Superior temporal gyrus (tissue), 1 donor: ENCODE measurements around the gene ADD3.
"Not testable (repeated sequence)": the region's sequence is repeated elsewhere in the genome, so short reads cannot be mapped to it uniquely, and the experiment has no call there.

Experiments used
- DNase-seq: peaks from one replicate; pipeline ENCODE4 v3.0.0-alpha.2; 2016; ENCODE audit errors: extremely low spot score

Gene ADD3

DNA sequence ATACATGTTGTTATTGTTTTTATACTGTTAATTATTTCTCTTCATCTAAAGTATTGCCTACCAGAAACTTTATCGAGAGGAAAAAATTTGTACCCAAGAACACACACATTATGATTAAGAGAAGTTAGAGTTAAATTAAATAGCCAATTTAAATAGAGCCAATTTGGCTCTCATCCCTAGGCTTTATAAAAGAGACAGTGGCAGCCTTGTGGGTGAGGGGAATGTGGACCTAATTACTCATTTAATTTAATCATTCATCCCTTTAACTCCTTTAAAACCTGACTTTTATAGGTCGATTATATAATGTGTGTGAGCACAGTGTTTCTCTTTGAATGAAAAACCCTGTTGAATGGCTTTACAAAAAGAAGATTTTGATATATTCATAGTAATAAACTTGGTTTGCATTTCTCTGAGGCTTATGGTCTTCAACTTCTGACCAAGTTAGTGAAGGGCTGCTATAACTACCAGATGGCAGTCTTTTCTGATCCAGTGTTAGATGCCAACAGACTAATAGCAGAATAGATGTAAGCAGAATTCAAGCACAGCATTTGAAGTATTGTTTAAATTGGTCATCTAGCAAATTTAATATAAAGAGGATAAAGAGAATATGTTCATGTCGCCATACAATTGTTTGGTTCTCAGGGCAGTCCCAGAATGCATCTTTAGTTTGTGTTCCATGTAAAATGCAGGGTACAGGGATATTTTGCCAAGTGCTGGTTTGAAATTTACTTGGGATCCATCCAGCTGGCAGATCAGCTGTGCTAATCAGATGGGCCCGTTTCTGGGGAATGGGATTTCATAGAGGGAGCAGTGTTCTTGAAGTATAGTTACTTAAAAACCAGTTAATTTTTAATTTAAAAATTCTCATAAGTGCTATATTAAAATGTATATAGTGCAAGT, 25.3 kb downstream of the ADD3 start:
- peak; percentile 83 for DNase-seq

DNA sequence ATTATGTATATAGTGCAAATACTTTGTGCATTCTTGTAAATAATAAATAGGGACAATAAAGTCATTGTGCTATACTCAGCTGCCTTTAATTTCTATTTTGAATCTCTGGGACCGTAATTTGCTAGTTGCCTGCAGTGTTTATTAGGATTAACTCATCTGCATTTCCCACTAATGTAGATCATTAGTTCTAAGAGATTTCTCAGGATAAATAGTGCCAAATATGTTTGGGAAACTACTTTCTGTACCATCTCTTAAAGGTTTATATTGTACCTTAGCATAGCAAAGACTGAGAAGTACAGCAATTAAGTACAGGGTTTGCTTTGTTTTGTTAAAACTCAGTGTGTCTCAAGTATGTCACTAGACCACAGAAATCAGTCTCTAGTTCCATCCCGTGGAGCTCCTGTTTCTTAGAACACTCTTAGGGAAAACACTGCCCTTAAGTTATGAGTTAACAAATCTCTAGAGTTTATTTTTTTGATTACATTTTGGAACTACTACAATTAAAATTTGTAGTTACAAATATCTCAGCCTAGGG, 26.0 kb downstream of the ADD3 start:
- DNase-seq = peak; percentile 71

- DNase-seq = no peak
These were observed 26.8 kb downstream of the ADD3 start for GRCh38 chr10:110034596-110034995.

GRCh38 chr10:110035070-110035921, 27.5 kb downstream of the ADD3 start:
- no peak for DNase-seq

- DNase-seq = no peak
These were observed 28.9 kb downstream of the ADD3 start for GRCh38 chr10:110036640-110037039.

GRCh38 chr10:110039254-110039653, 31.5 kb downstream of the ADD3 start:
- DNase-seq = no peak

- no peak for DNase-seq
These were observed 32.3 kb downstream of the ADD3 start for GRCh38 chr10:110040108-110040507.

GRCh38 chr10:110040767-110041478, 33.1 kb downstream of the ADD3 start:
- DNase-seq = no peak

DNA sequence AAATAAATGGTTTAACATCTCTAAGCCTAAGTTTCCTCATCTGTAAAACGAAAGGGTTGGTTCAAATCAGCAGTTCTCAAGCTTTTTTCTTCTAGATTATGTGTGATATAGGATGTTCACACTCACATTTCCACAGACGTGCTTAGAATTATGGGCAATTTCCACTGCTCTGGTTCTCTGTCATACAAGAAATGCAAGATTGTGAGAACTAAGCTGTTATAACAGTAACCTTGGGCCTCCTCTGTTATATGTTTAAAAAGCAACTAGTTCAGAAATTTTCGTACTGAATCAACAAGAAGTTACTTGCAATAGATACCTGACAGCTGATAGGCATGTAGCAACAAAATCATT, 33.7 kb downstream of the ADD3 start:
- no peak for DNase-seq

DNA sequence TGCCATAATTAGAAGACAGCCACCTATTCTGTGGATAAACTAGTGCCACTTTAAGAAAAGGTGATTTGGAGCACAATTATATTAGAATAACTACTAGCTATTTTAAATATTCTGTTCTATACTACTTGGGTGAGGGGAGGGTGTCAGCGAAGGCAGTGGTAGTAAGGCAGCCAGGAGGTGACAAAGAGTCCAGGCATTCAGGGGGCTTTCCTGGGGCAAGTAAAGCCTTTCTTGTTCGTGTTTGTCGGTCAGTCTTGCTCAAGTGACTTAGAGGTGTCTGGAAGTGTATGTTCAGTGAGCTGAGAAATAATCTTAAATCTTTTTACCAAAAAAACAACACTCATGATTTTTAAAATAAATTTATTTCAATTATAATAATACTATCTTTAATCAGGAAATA, 34.4 kb downstream of the ADD3 start:
- DNase-seq = no peak

DNA sequence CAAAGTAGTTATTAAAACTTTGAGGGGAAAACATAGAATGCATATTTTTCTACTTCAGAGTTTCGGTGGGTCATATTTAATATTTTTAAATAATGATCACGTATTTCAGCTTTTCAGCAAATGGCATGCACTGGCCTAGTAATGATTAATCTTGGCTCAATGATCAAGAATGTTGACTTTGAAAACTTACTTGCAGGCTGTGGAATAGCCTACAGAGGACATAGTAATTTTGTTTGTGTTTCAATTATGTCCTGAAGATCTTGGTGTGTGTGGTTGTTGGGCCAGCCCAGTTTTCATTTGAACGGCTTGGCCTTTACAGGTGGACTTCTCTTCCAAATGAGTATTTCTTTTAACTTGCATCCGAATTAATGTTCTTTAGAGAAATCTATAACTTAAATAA, 35.1 kb downstream of the ADD3 start:
- DNase-seq = no peak

DNA sequence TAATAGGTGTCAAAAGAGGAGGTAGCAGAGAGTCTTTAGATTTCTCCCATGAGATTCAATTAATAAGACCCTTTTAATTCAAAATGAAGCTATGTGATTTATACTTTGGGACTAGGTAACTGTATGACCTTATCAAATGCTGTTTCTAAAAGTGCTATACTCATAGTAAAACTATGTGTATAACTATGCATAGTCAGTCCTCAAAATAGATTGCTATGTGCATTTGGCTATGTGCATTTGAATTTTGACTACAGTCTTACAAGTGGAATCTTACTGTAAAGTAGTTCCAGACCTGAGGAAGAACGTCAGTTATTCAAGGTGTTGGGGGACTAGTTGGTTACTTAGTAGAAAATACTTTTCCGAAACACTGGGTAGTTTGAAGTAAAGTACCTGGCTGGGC, 36.9 kb downstream of the ADD3 start:
- DNase-seq = no peak

- DNase-seq = no peak
These were observed 38.0 kb downstream of the ADD3 start for GRCh38 chr10:110045772-110046171.

- DNase-seq = not testable (repeated sequence)
These were observed 40.4 kb downstream of the ADD3 start for GRCh38 chr10:110048145-110048544.

DNA sequence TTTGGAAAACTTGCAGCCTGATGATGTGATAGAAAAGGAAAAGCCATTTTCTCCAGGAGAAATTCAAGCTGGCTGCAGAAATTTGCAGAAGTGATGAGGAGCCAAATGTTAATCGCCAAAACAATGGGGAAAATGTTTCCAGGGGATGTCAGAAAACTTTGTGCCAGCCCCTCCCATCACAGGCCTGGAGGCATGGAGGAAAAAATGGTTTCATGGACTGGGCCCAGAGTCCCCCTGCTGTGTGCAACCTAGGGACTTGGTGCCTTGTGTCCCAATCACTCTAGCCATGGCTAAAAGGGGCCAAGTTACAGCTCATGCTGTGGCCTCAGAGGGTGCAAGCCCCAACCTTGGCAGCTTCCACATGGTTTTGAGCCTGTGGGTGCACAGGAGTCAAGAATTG, 41.0 kb downstream of the ADD3 start:
- DNase-seq = no peak

- not testable (repeated sequence) for DNase-seq
These were observed 42.3 kb downstream of the ADD3 start for GRCh38 chr10:110049889-110050591.

GRCh38 chr10:110051487-110051886, 43.7 kb downstream of the ADD3 start:
- no peak for DNase-seq

DNA sequence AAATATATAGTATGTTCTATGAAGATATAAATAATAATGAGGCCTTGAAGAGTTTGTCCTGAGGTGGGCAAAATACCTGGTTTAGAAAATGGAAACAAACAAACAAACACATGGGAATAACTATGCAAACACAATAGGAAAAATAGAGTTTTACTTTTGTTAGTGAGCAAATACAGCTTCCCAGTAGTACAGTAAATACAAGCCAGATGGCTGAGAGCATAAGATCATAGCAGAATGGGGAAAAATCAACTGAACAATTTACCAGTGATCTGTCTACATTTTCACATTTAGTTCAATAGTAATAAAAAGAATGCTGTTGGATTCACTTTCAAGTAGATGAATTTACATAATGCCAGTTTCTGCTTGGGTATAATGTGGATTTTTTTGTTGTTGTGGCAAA, 45.1 kb downstream of the ADD3 start:
- no peak for DNase-seq

GRCh38 chr10:110056822-110057221, 49.0 kb downstream of the ADD3 start:
- no peak for DNase-seq

DNA sequence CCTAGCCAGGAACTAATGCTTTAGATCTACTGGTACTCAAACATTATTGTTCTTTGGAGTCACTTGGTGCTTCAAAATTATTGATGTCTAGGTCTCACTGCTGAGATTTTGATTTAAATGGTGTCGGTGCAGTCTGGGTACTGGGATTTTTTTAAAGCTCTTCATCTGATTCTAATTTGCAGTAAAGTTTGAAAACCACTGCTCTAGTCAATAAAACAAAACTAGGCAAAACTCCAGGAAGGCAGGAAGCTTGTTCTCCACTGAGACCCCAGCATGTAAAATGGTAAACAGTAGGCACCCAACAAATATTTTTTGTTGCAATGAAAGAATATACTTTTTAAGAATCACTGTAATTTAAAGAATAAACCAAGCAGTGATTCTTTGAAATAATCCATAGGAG, 49.7 kb downstream of the ADD3 start:
- no peak for DNase-seq

DNA sequence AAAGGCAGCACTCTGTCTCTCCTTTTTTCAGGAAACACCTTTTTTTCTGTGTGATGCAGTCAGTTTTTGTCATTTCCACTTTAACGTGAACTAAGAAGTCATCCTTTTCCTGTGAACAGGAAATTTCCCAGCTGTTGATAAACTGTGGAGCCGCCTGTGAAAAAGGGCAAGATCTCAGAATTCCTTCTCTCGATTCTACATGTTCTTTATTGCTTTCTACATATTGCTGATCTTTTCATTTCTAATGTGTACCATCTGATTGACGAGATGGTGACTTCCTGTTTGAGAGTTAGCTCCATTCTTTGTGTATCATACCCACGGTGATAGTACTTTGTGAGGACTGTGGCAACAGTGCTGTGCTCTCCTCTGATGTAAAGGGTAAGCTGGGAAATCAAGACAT, 50.4 kb downstream of the ADD3 start:
- DNase-seq = no peak
